IMR-90 (cell line): ENCODE data around the gene SHISA2. TPM values are rescaled to one million over a fixed set of nuclear protein-coding genes. Genes with fewer than 3 reads are reported as not detected.

Source experiments
- ATAC-seq: fragments of 200-7000 bp; cut with Tn5 transposase; 2 replicates; pipeline ENCODE4 v1.9.1; 2020; ENCODE audit warnings: low read depth, mild to moderate bottlenecking, moderate library complexity
- BruUV-seq: library from RNA; stranded (reverse); fragments of 400-500 nt; replicated peaks from 2 replicates; lab custom pipeline; 2021; lab: Mats Ljungman, UMichigan
- CTCF ChIA-PET: fragments of 300-600 bp; formaldehyde crosslinking; extraction: SDS; loops from one replicate; lab custom pipeline; 2021; ENCODE audit warnings: antibody characterized with exemption; lab: Yijun Ruan, JAX
- POLR2A ChIA-PET: fragments of 300-600 bp; sonication (Branson Sonifier 250); formaldehyde crosslinking; loops from one replicate; lab custom pipeline; 2022; ENCODE audit warnings: antibody characterized with exemption; ENCODE audit not compliant: unreplicated experiment; lab: Charles Lee
- DNase-seq: peaks from one replicate; pipeline ENCODE4 v3.0.0; 2013
- H2AFZ ChIP-seq: replicated peaks from 2 replicates; pipeline ENCODE3; 2013; ENCODE audit warnings: low read length, mild to moderate bottlenecking; ENCODE audit not compliant: poor library complexity
- H2AK5ac ChIP-seq: 2 replicates; pipeline ENCODE4 v1.6.1; 2013; ENCODE audit warnings: low read depth, low read length, inconsistent platforms
- H2AK9ac ChIP-seq: replicated peaks from 2 replicates; pipeline ENCODE3; 2013; ENCODE audit warnings: mild to moderate bottlenecking, low read depth, low read length, moderate library complexity; ENCODE audit not compliant: poor library complexity
- H2BK120ac ChIP-seq: 2 replicates; pipeline ENCODE4 v1.6.1; 2013; ENCODE audit warnings: low read depth, low read length, inconsistent platforms
- H2BK15ac ChIP-seq: 3 replicates; pipeline ENCODE4 v1.6.1; 2013; ENCODE audit warnings: low read depth, low read length, inconsistent platforms
- H2BK20ac ChIP-seq: 2 replicates; pipeline ENCODE4 v1.6.1; 2013; ENCODE audit warnings: low read depth, mild to moderate bottlenecking, inconsistent platforms, low read length, moderate library complexity
- H2BK5ac ChIP-seq: 2 replicates; pipeline ENCODE4 v1.6.1; 2013; ENCODE audit warnings: mild to moderate bottlenecking, low read depth, low read length, inconsistent platforms; ENCODE audit not compliant: poor library complexity, severe bottlenecking
- H3K14ac ChIP-seq: replicated peaks from 2 replicates; pipeline ENCODE4 v1.6.1; 2013; ENCODE audit warnings: low read depth, low read length, inconsistent platforms
- H3K18ac ChIP-seq: 2 replicates; pipeline ENCODE4 v1.6.1; 2013; ENCODE audit warnings: low read depth, low read length, control low read depth
- H3K23ac ChIP-seq: 2 replicates; pipeline ENCODE4 v1.6.1; 2013; ENCODE audit warnings: low read depth, low read length, inconsistent platforms
- H3K27ac ChIP-seq: 2 replicates; pipeline ENCODE4 v1.5.1; 2013; ENCODE audit warnings: mild to moderate bottlenecking, control low read depth, low read length; ENCODE audit not compliant: insufficient read depth
- H3K27me3 ChIP-seq: 2 replicates; pipeline ENCODE4 v1.6.1; 2013; ENCODE audit warnings: low read length; ENCODE audit not compliant: control insufficient read depth, insufficient read depth
- H3K36me3 ChIP-seq: 2 replicates; pipeline ENCODE4 v1.6.1; 2013; ENCODE audit warnings: low read length, mixed read lengths; ENCODE audit not compliant: control insufficient read depth, insufficient read depth
- H3K4ac ChIP-seq: 2 replicates; pipeline ENCODE4 v1.6.1; 2013; ENCODE audit warnings: low read depth, low read length, inconsistent platforms
- H3K4me1 ChIP-seq: 2 replicates; pipeline ENCODE4 v1.6.1; 2013; ENCODE audit warnings: low read length, mixed read lengths; ENCODE audit not compliant: control insufficient read depth, insufficient read depth
- H3K4me2 ChIP-seq: 2 replicates; pipeline ENCODE4 v1.6.1; 2013; ENCODE audit warnings: low read depth, mild to moderate bottlenecking, control low read depth, low read length, moderate library complexity
- H3K4me3 ChIP-seq: 2 replicates; pipeline ENCODE4 v1.5.1; 2013; ENCODE audit warnings: low read depth, mild to moderate bottlenecking, control low read depth, low read length, moderate library complexity; ENCODE audit not compliant: insufficient read depth
- H3K56ac ChIP-seq: 2 replicates; pipeline ENCODE4 v1.6.1; 2013; ENCODE audit warnings: low read length, inconsistent platforms; ENCODE audit not compliant: insufficient read depth; ENCODE audit errors: extremely low read depth
- H3K79me1 ChIP-seq, 2 experiments: 2 replicates each; pipeline ENCODE4 v1.6.1; 2013; ENCODE audit warnings: low read length in 2 of 2, inconsistent platforms in 1 of 2, low read depth in 1 of 2
- H3K9ac ChIP-seq: 2 replicates; pipeline ENCODE4 v1.6.1; 2013; ENCODE audit warnings: low read depth, low read length, control low read depth
- H3K9me1 ChIP-seq: 2 replicates; pipeline ENCODE4 v1.6.1; 2013; ENCODE audit warnings: low read length, inconsistent platforms; ENCODE audit not compliant: insufficient read depth
- H3K9me3 ChIP-seq: 2 replicates; pipeline ENCODE4 v1.6.1; 2013; ENCODE audit warnings: low read length; ENCODE audit not compliant: control insufficient read depth, insufficient read depth
- H4K20me1 ChIP-seq: 2 replicates; pipeline ENCODE4 v1.6.1; 2013; ENCODE audit warnings: low read length, inconsistent platforms; ENCODE audit not compliant: insufficient read depth
- H4K5ac ChIP-seq: 2 replicates; pipeline ENCODE4 v1.6.1; 2013; ENCODE audit warnings: mild to moderate bottlenecking, low read depth, low read length, control low read depth
- H4K8ac ChIP-seq, 2 experiments: 2 replicates each; pipeline ENCODE4 v1.6.1; 2013; ENCODE audit warnings: low read depth in 2 of 2, low read length in 2 of 2, control low read depth in 1 of 2, inconsistent platforms in 1 of 2
- H4K91ac ChIP-seq: 2 replicates; pipeline ENCODE4 v1.6.1; 2013; ENCODE audit warnings: low read depth, low read length, inconsistent platforms; ENCODE audit not compliant: insufficient read depth
- BHLHE40 ChIP-seq: fragments of 150-350 bp; IDR thresholded peaks from 2 replicates; pipeline ENCODE4 v1.6.1; 2016; ENCODE audit warnings: mild to moderate bottlenecking, low read depth, low read length
- WGBS, 2 experiments: methylation state at CpG; one replicate each; pipeline versions ENCODE4 v1.1.5 to v1.1.7; 2013; ENCODE audit warnings: missing lambda C conversion rate in 2 of 2; ENCODE audit not compliant: insufficient read length in 1 of 2; ENCODE audit errors: extremely low coverage in 2 of 2; 5-methylcytosine and 5-hydroxymethylcytosine counted together
- dilution Hi-C: fragments of 300-500 bp; cut with HindIII; formaldehyde crosslinking; loops from one replicate; pipeline ENCODE4 v1.14.3; 2018; ENCODE audit warnings: low sequenced_read_pairs; ENCODE audit not compliant: unreplicated experiment
- in situ Hi-C: fragments of 300-500 bp; cut with MboI; formaldehyde crosslinking; loops from 3 replicates; pipeline ENCODE4 v1.14.3; 2019; ENCODE audit warnings: low sequenced_read_pairs, inconsistent platforms, mixed read lengths
- intact Hi-C: fragments of 100-400 bp; cut with micrococcal nuclease; formaldehyde crosslinking; loops from 2 replicates; pipeline ENCODE4 v1.10.0; 2022
- polyA plus RNA-seq, 3 experiments: library from polyadenylated mRNA; depleted of rRNA; stranded (reverse); fragments of >200 nt; gene quantifications; 2 replicates each; pipeline ENCODE4 v1.2.3, GENCODE V29; 2012; ENCODE audit warnings: low replicate concordance in 1 of 3
- total RNA-seq: library from RNA; depleted of rRNA; stranded (reverse); fragments of >200 nt; gene quantifications from 2 replicates; pipeline ENCODE4 v1.2.3, GENCODE V29; 2012

Gene SHISA2
- total and polyA plus RNA-seq, 2 of the 4 experiments (the other 2 are of a cell fraction): not detected

GRCh38 chr13:26053418-26053980, 1.7 kb upstream of the SHISA2 start:
- TF ChIP-seq BHLHE40: no peak
- in situ Hi-C loops: no loop called here
- dilution Hi-C loops: no loop called here
- Histone ChIP-seq H3K27ac (no peak overlapping the region), H3K9me1 (no peaks in the 10 kb centered on the region), H4K5ac (no peak overlapping the region), H2BK15ac (no peak overlapping the region), H3K4me1 (no peaks in the 10 kb centered on the region), H3K4ac (no peak overlapping the region), H2AFZ (no peak overlapping the region), H2BK120ac (no peak overlapping the region), H3K56ac (no peak overlapping the region), H3K18ac (no peak overlapping the region), H3K4me2 (no peak overlapping the region), H3K9me3 (no peaks in the 10 kb centered on the region), H4K20me1 (no peaks in the 10 kb centered on the region), H3K79me1 (no peaks in the 10 kb centered on the region), H3K27me3 (peaks cover 41% of the 10 kb centered on the region), H2BK20ac (no peak overlapping the region), H3K23ac (no peak overlapping the region), H3K36me3 (no peaks in the 10 kb centered on the region), H3K9ac (no peak overlapping the region), H4K91ac (no peak overlapping the region), H3K4me3 (no peak overlapping the region), H2AK5ac (no peak overlapping the region), H2BK5ac (no peak overlapping the region), H4K8ac (no peak overlapping the region), H2AK9ac (no peak overlapping the region), H3K14ac (no peak overlapping the region)
- no TSS peak for BruUV-seq
- WGBS, 2 experiments: no CpG with 5 or more reads among the region's 6 CpGs
- ATAC-seq: no peak
- intact Hi-C loops: no loop called here
- ChIA-PET CTCF (no interaction called here), POLR2A (no interaction called here)
- no peak for DNase-seq
